GM12892 (cell line): Measurements from ENCODE around the gene MAEA.

ENCODE experiments used
- POLR2A ChIP-seq: IDR thresholded peaks from 2 replicates; pipeline ENCODE4 v1.6.1; 2011; ENCODE audit warnings: low read depth, low read length, control low read depth
- POLR2AphosphoS5 ChIP-seq: IDR thresholded peaks from 2 replicates; pipeline ENCODE4 v1.6.1; 2011; ENCODE audit warnings: low read depth, low read length, control low read depth
- TAF1 ChIP-seq: IDR thresholded peaks from 2 replicates; pipeline ENCODE4 v1.6.1; 2011; ENCODE audit warnings: low read depth, mild to moderate bottlenecking, control low read depth, low read length, borderline replicate concordance

DNA sequence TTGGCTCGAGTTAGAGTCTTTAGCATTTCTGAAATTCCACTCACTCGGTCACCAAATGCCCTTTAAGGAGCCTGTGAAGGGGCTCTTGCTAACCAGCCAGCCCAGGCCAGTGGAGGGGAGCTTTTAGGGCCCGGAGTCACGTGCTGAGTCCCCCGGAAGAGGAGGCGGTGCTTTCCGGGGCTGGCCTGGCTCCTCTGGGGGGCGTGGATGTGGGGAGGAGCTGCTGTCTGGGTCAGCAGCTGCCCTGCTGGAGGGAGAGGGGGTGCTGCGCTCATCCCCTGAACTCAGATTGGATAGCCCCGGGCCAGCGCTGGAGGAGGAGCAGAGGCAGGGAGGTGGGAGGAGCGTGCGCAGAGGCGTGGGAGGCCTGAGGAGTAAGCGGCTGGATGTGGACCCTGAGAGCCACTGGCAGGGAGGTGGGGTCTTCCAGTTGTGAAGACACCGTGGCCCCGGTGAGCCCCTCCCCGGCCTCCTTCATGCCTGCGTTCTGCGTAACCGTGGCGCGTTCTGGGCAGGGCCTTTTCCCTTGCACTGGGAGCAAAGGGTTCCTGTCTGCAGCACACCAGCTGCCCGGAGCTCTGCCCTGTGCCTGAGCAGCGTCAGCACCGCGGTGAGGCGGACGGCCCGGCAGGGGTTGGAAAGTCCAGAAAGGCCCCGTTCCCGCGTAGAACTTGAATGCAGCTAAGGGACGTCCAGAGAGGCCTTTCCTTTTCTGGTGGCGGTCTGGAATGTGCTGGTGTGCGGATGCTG lies 19.7 kb downstream of the MAEA start:
- TF ChIP-seq POLR2A: no peak
- no peak for TF ChIP-seq TAF1
- TF ChIP-seq POLR2AphosphoS5: no peak
